HG03378 (cell line): ENCODE measurements around the gene UBE2L3.

Experiments used
- ATAC-seq: cut with Tn5 transposase; IDR thresholded peaks from one replicate; pipeline ENCODE4 v1.9.1; 2021; ENCODE audit warnings: mild to moderate bottlenecking, moderate library complexity; ENCODE audit not compliant: unreplicated experiment

The UBE2L3 gene

GRCh38 chr22:21669026-21669425 lies 101.5 kb downstream of the UBE2L3 start:
- ATAC-seq: no peak

- ATAC-seq: no peak
Observed at GRCh38 chr22:21672107-21672629, 104.7 kb downstream of the UBE2L3 start.
